Neural cell (in vitro differentiated cells): ENCODE measurements around the gene TLR6. TPM values are rescaled to one million over a fixed set of nuclear protein-coding genes. Genes with fewer than 3 reads are reported as not detected.

Experiments
- H2AFZ ChIP-seq: fragments of 200-600, 300-800 bp; sonication (generic), shearing (Covaris generic); 2 replicates; pipeline ENCODE4 v1.6.0; 2014; ENCODE audit warnings: low read depth, mild to moderate bottlenecking, antibody characterized with exemption, low read length, moderate library complexity
- H3F3A ChIP-seq: fragments of 200-600 bp; shearing (Covaris generic); 2 replicates; pipeline ENCODE4 v1.6.1; 2016; ENCODE audit warnings: mild to moderate bottlenecking, moderate library complexity, mixed read lengths, antibody characterized with exemption, low read length; ENCODE audit not compliant: insufficient read depth, poor library complexity, severe bottlenecking
- H3K27ac ChIP-seq: fragments of 200-600, 300-800 bp; sonication (generic), shearing (Covaris generic); 2 replicates; pipeline ENCODE4 v1.5.1; 2014; ENCODE audit warnings: mild to moderate bottlenecking, low read length, moderate library complexity
- H3K27me3 ChIP-seq: fragments of 300-800, 200-600 bp; sonication (generic), shearing (Covaris generic); 2 replicates; pipeline ENCODE4 v1.6.0; 2014; ENCODE audit warnings: mild to moderate bottlenecking, low read depth, low read length, moderate library complexity; ENCODE audit not compliant: insufficient read depth
- H3K36me3 ChIP-seq: fragments of 300-800, 200-600 bp; sonication (generic), shearing (Covaris generic); 2 replicates; pipeline ENCODE4 v1.5.1; 2014; ENCODE audit warnings: mild to moderate bottlenecking, antibody characterized with exemption, low read length, moderate library complexity; ENCODE audit not compliant: insufficient read depth
- H3K4me2 ChIP-seq: fragments of 300-800, 200-600 bp; sonication (generic), shearing (Covaris generic); 2 replicates; pipeline ENCODE4 v1.6.0; 2014; ENCODE audit warnings: mild to moderate bottlenecking, low read length
- H3K4me3 ChIP-seq: fragments of 300-800, 200-600 bp; sonication (generic), shearing (Covaris generic); 2 replicates; pipeline ENCODE4 v1.5.1; 2014; ENCODE audit warnings: mild to moderate bottlenecking, low read length, moderate library complexity
- H3K79me2 ChIP-seq: fragments of 200-600 bp; shearing (Covaris generic); replicated peaks from 2 replicates; pipeline ENCODE4 v1.6.0; 2014; ENCODE audit warnings: mild to moderate bottlenecking, low read length, moderate library complexity; ENCODE audit not compliant: insufficient read depth
- H3K9ac ChIP-seq: fragments of 300-800, 200-600 bp; sonication (generic), shearing (Covaris generic); 2 replicates; pipeline ENCODE4 v1.6.1; 2016; ENCODE audit warnings: mild to moderate bottlenecking, low read length, mixed read lengths
- H3K9me2 ChIP-seq: fragments of 200-600 bp; shearing (Covaris generic); 2 replicates; pipeline ENCODE4 v1.6.1; 2016; ENCODE audit warnings: mild to moderate bottlenecking, low read length, mixed read lengths; ENCODE audit not compliant: insufficient read depth
- H3K9me3 ChIP-seq: fragments of 200-600, 300-800 bp; sonication (generic), shearing (Covaris generic); 2 replicates; pipeline ENCODE4 v1.6.1; 2016; ENCODE audit warnings: mild to moderate bottlenecking, mixed run types, low read length, moderate library complexity, mixed read lengths
- H4K20me1 ChIP-seq: fragments of 200-600 bp; shearing (Covaris generic); 2 replicates; pipeline ENCODE4 v1.6.1; 2016; ENCODE audit warnings: mild to moderate bottlenecking, mixed run types; ENCODE audit not compliant: insufficient read depth
- EP300 ChIP-seq: fragments of 450-650 bp; conservative IDR thresholded peaks from 2 replicates; pipeline ENCODE4 v1.6.1; 2014; ENCODE audit warnings: antibody characterized with exemption, mild to moderate bottlenecking, moderate library complexity; ENCODE audit not compliant: poor library complexity, severe bottlenecking
- EZH2 ChIP-seq: fragments of 200-600, 300-800 bp; shearing (Covaris generic), sonication (generic); IDR thresholded peaks from 2 replicates; pipeline ENCODE4 v1.6.1; 2014; ENCODE audit warnings: antibody characterized with exemption, low read length, borderline replicate concordance, mild to moderate bottlenecking; ENCODE audit not compliant: insufficient read depth, poor library complexity, severe bottlenecking
- POLR2AphosphoS5 ChIP-seq: IDR thresholded peaks from 2 replicates; pipeline ENCODE4 v1.6.1; 2012
- RAD21 ChIP-seq: fragments of 450-650 bp; conservative IDR thresholded peaks from 2 replicates; pipeline ENCODE4 v1.6.1; 2014; ENCODE audit warnings: antibody characterized with exemption, mild to moderate bottlenecking, moderate library complexity
- SMC3 ChIP-seq: fragments of 450-650 bp; conservative IDR thresholded peaks from 2 replicates; pipeline ENCODE4 v1.6.1; 2014; ENCODE audit warnings: antibody characterized with exemption, mild to moderate bottlenecking, moderate library complexity; ENCODE audit not compliant: poor library complexity
- polyA minus RNA-seq: library from RNA; depleted of rRNA, polyadenylated mRNA; stranded (reverse); fragments of >200 nt; gene quantifications from 2 replicates; pipeline ENCODE4 v1.2.3, GENCODE V29; 2014
- polyA plus RNA-seq: library from polyadenylated mRNA; depleted of rRNA; stranded (reverse); fragments of >200 nt; gene quantifications from 2 replicates; pipeline ENCODE4 v1.2.3, GENCODE V29; 2014
- TF ChIP-seq, protein P1 (sequence below): fragments of 450-650 bp; IDR thresholded peaks from 2 replicates; pipeline ENCODE4 v1.5.1; 2014; ENCODE audit warnings: antibody characterized with exemption, mild to moderate bottlenecking, moderate library complexity; ENCODE audit not compliant: poor library complexity, severe bottlenecking

Gene TLR6, protein sequence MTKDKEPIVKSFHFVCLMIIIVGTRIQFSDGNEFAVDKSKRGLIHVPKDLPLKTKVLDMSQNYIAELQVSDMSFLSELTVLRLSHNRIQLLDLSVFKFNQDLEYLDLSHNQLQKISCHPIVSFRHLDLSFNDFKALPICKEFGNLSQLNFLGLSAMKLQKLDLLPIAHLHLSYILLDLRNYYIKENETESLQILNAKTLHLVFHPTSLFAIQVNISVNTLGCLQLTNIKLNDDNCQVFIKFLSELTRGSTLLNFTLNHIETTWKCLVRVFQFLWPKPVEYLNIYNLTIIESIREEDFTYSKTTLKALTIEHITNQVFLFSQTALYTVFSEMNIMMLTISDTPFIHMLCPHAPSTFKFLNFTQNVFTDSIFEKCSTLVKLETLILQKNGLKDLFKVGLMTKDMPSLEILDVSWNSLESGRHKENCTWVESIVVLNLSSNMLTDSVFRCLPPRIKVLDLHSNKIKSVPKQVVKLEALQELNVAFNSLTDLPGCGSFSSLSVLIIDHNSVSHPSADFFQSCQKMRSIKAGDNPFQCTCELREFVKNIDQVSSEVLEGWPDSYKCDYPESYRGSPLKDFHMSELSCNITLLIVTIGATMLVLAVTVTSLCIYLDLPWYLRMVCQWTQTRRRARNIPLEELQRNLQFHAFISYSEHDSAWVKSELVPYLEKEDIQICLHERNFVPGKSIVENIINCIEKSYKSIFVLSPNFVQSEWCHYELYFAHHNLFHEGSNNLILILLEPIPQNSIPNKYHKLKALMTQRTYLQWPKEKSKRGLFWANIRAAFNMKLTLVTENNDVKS
- not detected in 2 replicates for polyA plus RNA-seq
- polyA minus RNA-seq, result not detected in 2 replicates

DNA sequence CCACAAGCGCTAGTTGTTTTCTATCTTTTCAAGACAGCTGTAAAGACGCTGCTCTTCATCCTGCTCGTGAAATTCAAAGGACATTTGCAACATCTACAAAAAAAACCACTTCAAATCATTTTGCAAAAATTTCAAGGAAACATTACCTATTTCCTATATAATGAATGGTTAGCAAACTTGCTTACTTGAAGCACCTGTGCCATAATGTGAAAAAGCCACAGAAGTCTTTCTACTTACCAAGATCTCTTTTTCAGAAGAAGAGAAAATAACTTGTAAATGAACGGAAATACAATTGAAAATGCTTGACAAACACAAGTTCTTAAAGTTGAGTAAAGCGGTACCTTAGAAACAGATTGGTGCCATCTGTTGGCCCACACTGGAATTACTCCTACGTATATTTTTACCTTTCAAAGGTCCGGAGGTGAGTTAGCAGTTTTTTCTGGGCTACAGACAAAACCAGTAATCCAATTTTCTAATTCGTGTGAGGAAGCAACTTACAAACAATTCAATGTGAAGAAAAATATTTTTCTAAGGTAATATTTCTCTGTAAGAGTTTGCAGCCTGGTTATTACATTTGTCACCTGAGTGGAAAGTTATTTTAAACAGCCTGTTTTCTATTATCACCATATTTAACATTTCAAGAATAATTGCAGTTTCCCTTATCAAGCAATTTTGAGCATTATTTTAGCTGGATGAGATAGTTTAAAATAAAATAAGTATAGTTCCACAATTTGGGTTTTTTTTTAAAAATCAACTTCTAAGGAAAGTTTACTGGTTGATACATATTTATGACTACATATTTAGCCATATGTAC lies at the start of gene TLR6:
TSS of gene TLR6 (minus strand) at position 294 of the 814 bp plus-strand sequence. CDS start 27,344 bp downstream, outside the sequence.
- Histone ChIP-seq H3F3A (no peaks in the 10 kb centered on the region), H3K9ac (no peak within 1 kb of the TSS), H3K9me2 (no peaks in the 10 kb centered on the region), H3K79me2 (no peaks in the 10 kb centered on the region), H2AFZ (no peak within 1 kb of the TSS), H3K27ac (no peak within 1 kb of the TSS), H3K4me3 (no peak within 1 kb of the TSS), H3K4me2 (no peak within 1 kb of the TSS), H3K36me3 (no peaks in the 10 kb centered on the region), H4K20me1 (no peaks in the 10 kb centered on the region), H3K9me3 (no peaks in the 10 kb centered on the region), H3K27me3 (no peaks in the 10 kb centered on the region)
- TF ChIP-seq EP300, result no peak
- no peak for TF ChIP-seq EZH2
- TF ChIP-seq POLR2AphosphoS5, result no peak
- TF ChIP-seq, protein P1, sequence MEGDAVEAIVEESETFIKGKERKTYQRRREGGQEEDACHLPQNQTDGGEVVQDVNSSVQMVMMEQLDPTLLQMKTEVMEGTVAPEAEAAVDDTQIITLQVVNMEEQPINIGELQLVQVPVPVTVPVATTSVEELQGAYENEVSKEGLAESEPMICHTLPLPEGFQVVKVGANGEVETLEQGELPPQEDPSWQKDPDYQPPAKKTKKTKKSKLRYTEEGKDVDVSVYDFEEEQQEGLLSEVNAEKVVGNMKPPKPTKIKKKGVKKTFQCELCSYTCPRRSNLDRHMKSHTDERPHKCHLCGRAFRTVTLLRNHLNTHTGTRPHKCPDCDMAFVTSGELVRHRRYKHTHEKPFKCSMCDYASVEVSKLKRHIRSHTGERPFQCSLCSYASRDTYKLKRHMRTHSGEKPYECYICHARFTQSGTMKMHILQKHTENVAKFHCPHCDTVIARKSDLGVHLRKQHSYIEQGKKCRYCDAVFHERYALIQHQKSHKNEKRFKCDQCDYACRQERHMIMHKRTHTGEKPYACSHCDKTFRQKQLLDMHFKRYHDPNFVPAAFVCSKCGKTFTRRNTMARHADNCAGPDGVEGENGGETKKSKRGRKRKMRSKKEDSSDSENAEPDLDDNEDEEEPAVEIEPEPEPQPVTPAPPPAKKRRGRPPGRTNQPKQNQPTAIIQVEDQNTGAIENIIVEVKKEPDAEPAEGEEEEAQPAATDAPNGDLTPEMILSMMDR, result peak; percentile 68
- TF ChIP-seq SMC3, result peak; percentile 70
- peak; percentile 63 for TF ChIP-seq RAD21

DNA sequence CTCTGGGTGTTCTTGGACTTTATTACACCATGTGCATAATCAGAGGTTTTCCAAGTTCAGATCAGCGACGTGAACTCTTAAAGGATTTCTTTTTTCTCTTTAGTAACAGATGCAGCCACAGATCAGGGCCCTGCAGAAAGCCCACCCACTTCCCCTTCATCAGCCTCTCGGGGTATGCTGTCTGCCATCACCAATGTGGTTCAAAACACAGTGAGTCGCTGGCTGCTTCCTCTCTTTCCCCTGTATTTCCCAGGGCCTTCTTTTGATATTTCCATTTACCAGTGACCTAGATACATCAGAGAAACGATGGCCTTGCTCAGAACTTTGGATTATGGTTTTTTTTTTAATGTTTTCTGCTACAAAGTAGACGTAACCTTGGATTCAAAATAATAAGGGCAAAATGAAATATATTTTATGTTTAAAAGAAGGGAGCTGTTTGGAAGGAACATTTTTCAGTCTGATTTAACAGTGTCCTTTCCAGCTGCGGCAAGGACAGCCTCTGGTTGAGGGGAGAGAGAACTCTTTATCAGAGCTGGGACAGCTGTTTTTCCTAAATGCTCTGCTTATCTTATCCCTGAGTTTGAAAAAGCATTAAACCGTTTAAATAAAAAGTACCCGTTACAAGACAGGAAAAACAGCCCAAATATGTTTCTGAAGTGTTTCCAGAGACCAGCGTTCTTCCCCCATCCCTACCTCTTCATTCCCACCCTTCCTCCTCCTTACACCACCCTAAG lies 49.2 kb upstream of the TLR6 start:
- no peaks in the 10 kb centered on the region for H3K36me3 ChIP-seq
- H3K27me3 ChIP-seq, result no peaks in the 10 kb centered on the region
- H3K4me3 ChIP-seq, result no peak overlapping the region
- no peak overlapping the region for H2AFZ ChIP-seq
- H4K20me1 ChIP-seq, result no peaks in the 10 kb centered on the region
- no peaks in the 10 kb centered on the region for H3F3A ChIP-seq
- H3K9ac ChIP-seq, result no peak overlapping the region
- TF ChIP-seq EZH2 (no peak), EP300 (no peak), RAD21 (no peak)
- H3K9me2 ChIP-seq, result no peaks in the 10 kb centered on the region
- no peak overlapping the region for H3K27ac ChIP-seq
- no peaks in the 10 kb centered on the region for H3K79me2 ChIP-seq
- no peak overlapping the region for H3K4me2 ChIP-seq
- H3K9me3 ChIP-seq, result no peaks in the 10 kb centered on the region
